Trophoblast cell (in vitro differentiated cells and primary cell): ENCODE results near the gene RDH12.

Experiments
- DNase-seq, 2 donors: peaks; one replicate each; pipeline ENCODE4 v3.0.0-alpha.2; 2016
- H2AFZ ChIP-seq: 2 replicates; pipeline ENCODE4 v1.6.1; 2013; ENCODE audit warnings: low read length, moderate library complexity, mild to moderate bottlenecking; ENCODE audit not compliant: insufficient read depth, poor library complexity
- H2AK5ac ChIP-seq: 2 replicates; pipeline ENCODE4 v1.6.1; 2013; ENCODE audit warnings: mild to moderate bottlenecking, low read length
- H2BK120ac ChIP-seq: 2 replicates; pipeline ENCODE4 v1.6.1; 2013; ENCODE audit warnings: low read length, mild to moderate bottlenecking, moderate library complexity; ENCODE audit not compliant: insufficient read depth, poor library complexity
- H2BK12ac ChIP-seq: 2 replicates; pipeline ENCODE4 v1.6.1; 2013; ENCODE audit warnings: mild to moderate bottlenecking, low read length, moderate library complexity
- H2BK5ac ChIP-seq: 2 replicates; pipeline ENCODE4 v1.6.1; 2013; ENCODE audit warnings: low read length, low read depth, moderate library complexity, mild to moderate bottlenecking; ENCODE audit not compliant: poor library complexity
- H3K14ac ChIP-seq: 2 replicates; pipeline ENCODE4 v1.6.1; 2013; ENCODE audit warnings: mild to moderate bottlenecking, low read length
- H3K18ac ChIP-seq: 2 replicates; pipeline ENCODE4 v1.6.1; 2013; ENCODE audit warnings: mild to moderate bottlenecking, low read length
- H3K23ac ChIP-seq: 2 replicates; pipeline ENCODE4 v1.6.1; 2013; ENCODE audit warnings: low read length
- H3K27ac ChIP-seq: 2 replicates; pipeline ENCODE4 v1.5.1; 2013; ENCODE audit warnings: low read depth, mild to moderate bottlenecking, inconsistent platforms, low read length, moderate library complexity
- H3K27me3 ChIP-seq: 2 replicates; pipeline ENCODE4 v1.6.1; 2013; ENCODE audit warnings: inconsistent platforms, mild to moderate bottlenecking, low read length, moderate library complexity; ENCODE audit not compliant: insufficient read depth
- H3K36me3 ChIP-seq, 2 experiments: 1 replicate in 1 of 2; 2 replicates in 1 of 2; pipeline ENCODE4 v1.6.1; 2013; ENCODE audit warnings: low read length in 2 of 2, mild to moderate bottlenecking in 2 of 2, moderate library complexity in 1 of 2; ENCODE audit not compliant: insufficient read depth in 2 of 2, control insufficient read depth in 1 of 2
- H3K4ac ChIP-seq: 2 replicates; pipeline ENCODE4 v1.6.1; 2013; ENCODE audit warnings: low read depth, mild to moderate bottlenecking, low read length, moderate library complexity
- H3K4me1 ChIP-seq, 2 experiments: 1 replicate in 1 of 2; 2 replicates in 1 of 2; pipeline ENCODE4 v1.6.1; 2013; ENCODE audit warnings: low read length in 2 of 2, mild to moderate bottlenecking in 2 of 2, moderate library complexity in 1 of 2; ENCODE audit not compliant: insufficient read depth in 2 of 2, control insufficient read depth in 1 of 2
- H3K4me2 ChIP-seq: 2 replicates; pipeline ENCODE4 v1.6.1; 2013; ENCODE audit warnings: inconsistent platforms, mild to moderate bottlenecking, low read length, moderate library complexity
- H3K4me3 ChIP-seq: 2 replicates; pipeline ENCODE4 v1.5.1; 2013; ENCODE audit warnings: mild to moderate bottlenecking, low read depth, low read length, inconsistent platforms
- H3K79me1 ChIP-seq: one replicate; pipeline ENCODE4 v1.6.1; 2013; ENCODE audit warnings: low read length
- H3K79me2 ChIP-seq: 2 replicates; pipeline ENCODE4 v1.6.1; 2013; ENCODE audit warnings: low read length, mild to moderate bottlenecking; ENCODE audit not compliant: control insufficient read depth, insufficient read depth, poor library complexity
- H3K9ac ChIP-seq: 2 replicates; pipeline ENCODE4 v1.6.1; 2013; ENCODE audit warnings: mild to moderate bottlenecking, low read length
- H3K9me3 ChIP-seq: 2 replicates; pipeline ENCODE4 v1.6.1; 2013; ENCODE audit warnings: low read depth, mild to moderate bottlenecking, control low read depth, inconsistent platforms, low read length; ENCODE audit not compliant: insufficient read depth
- H4K12ac ChIP-seq: 2 replicates; pipeline ENCODE4 v1.6.1; 2013; ENCODE audit warnings: low read depth, mild to moderate bottlenecking, low read length, moderate library complexity
- H4K8ac ChIP-seq: 2 replicates; pipeline ENCODE4 v1.6.1; 2013; ENCODE audit warnings: low read depth, mild to moderate bottlenecking, low read length, moderate library complexity
- H4K91ac ChIP-seq: one replicate; pipeline ENCODE4 v1.6.1; 2013; ENCODE audit warnings: low read depth, mild to moderate bottlenecking, low read length, moderate library complexity
- WGBS: extraction: QIAGEN DNeasy Blood & Tissue Kit; methylation state at CpG from one replicate; pipeline ENCODE4 v1.1.7; 2013; ENCODE audit warnings: missing lambda C conversion rate; ENCODE audit not compliant: insufficient read length, insufficient coverage; ENCODE audit errors: extremely low coverage; 5-methylcytosine and 5-hydroxymethylcytosine counted together

Gene RDH12

DNA sequence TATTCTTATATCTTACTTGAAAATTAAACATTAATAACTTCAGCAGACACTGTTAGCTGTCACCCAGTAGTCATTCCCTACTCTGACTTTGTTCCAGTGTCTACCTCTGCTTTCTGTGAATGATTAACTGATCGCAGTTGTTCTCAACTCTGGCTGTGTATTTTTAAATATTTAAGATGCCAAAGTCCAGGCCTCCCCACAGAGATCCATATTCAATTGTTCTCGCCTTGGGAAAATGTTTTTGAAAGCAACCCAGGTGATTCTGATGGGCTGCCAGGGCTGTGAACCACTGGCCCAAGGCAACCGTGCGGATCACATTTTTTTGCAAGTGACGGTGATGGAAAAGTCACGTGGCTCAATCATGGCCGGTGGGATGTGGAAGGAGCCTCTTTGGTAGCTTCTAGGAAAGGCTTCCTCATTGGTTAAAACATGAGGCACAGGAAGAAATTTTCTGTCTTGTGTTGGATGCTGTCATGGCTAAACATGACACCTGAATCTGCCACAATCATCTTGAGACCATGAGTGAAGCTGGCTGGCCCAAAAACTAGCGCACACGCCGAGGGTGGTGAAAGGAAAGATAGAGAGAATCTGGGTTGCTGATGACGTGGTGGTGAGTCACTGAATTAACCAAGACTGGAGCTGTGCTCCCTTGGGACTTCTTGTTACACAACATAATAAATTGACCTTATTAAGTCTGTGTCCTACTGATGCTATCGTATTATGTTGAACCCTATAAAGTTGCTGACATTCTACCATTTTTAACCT is 37.2 kb downstream of the RDH12 start:
- WGBS = no CpG with 5 or more reads among the region's 12 CpGs
- no peak overlapping the region for H3K27ac ChIP-seq
- no peak overlapping the region for H2BK5ac ChIP-seq
- DNase-seq = peak; percentile 44 to 66
- H3K4me1 ChIP-seq = no peaks in the 10 kb centered on the region
- H3K79me1 ChIP-seq = no peaks in the 10 kb centered on the region
- H3K18ac ChIP-seq = no peak overlapping the region
- no peaks in the 10 kb centered on the region for H3K9me3 ChIP-seq
- no peaks in the 10 kb centered on the region for H3K79me2 ChIP-seq
- no peak overlapping the region for H4K8ac ChIP-seq
- H3K9ac ChIP-seq = no peak overlapping the region
- no peak overlapping the region for H2AK5ac ChIP-seq
- H3K27me3 ChIP-seq = no peaks in the 10 kb centered on the region
- no peak overlapping the region for H2BK120ac ChIP-seq
- no peak overlapping the region for H3K23ac ChIP-seq
- H3K4me3 ChIP-seq = no peak overlapping the region
- no peak overlapping the region for H4K12ac ChIP-seq
- no peak overlapping the region for H3K4ac ChIP-seq
- no peak overlapping the region for H3K4me2 ChIP-seq
- no peaks in the 10 kb centered on the region for H3K36me3 ChIP-seq
- no peak overlapping the region for H2BK12ac ChIP-seq
- H3K14ac ChIP-seq = no peak overlapping the region
- no peak overlapping the region for H4K91ac ChIP-seq
- no peak overlapping the region for H2AFZ ChIP-seq

DNA sequence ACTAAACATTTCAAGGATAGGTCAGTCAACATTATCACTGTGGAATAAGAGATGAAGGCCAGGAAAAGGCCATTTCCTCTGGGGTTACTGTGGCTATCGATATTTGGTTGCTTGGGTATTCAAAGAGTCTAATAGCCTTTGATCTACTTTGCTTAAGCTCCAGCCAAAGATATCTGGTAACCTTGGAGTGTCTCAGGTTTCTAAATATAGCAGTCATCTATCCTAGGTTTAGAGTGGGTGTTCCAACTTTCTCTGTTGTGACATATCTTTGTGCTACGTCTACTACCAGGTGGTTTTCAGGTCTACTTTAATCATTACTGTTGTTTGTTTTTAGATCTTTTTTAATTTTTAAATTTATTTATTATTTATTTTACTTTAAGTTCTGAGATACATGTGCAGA is 42.4 kb downstream of the RDH12 start:
- DNase-seq = no peak
- H3K14ac ChIP-seq = no peak overlapping the region
- no peak overlapping the region for H3K4me2 ChIP-seq
- H2AK5ac ChIP-seq = no peak overlapping the region
- peaks cover 7 to 11% of the 10 kb centered on the region in 2 experiments for H3K36me3 ChIP-seq
- no peak overlapping the region for H3K23ac ChIP-seq
- H3K27ac ChIP-seq = no peak overlapping the region
- no peak overlapping the region for H2BK12ac ChIP-seq
- no peak overlapping the region for H2BK120ac ChIP-seq
- H3K4me1 ChIP-seq = no peaks in the 10 kb centered on the region
- no peak overlapping the region for H2BK5ac ChIP-seq
- H3K18ac ChIP-seq = no peak overlapping the region
- H3K9ac ChIP-seq = no peak overlapping the region
- no peak overlapping the region for H2AFZ ChIP-seq
- H3K4me3 ChIP-seq = no peak overlapping the region
- H4K91ac ChIP-seq = no peak overlapping the region
- no CpG with 5 or more reads among the region's 2 CpGs for WGBS
- no peaks in the 10 kb centered on the region for H3K79me2 ChIP-seq
- H4K8ac ChIP-seq = no peak overlapping the region
- H4K12ac ChIP-seq = no peak overlapping the region
- H3K27me3 ChIP-seq = no peaks in the 10 kb centered on the region
- H3K4ac ChIP-seq = no peak overlapping the region
- H3K79me1 ChIP-seq = no peaks in the 10 kb centered on the region
- H3K9me3 ChIP-seq = no peaks in the 10 kb centered on the region

DNA sequence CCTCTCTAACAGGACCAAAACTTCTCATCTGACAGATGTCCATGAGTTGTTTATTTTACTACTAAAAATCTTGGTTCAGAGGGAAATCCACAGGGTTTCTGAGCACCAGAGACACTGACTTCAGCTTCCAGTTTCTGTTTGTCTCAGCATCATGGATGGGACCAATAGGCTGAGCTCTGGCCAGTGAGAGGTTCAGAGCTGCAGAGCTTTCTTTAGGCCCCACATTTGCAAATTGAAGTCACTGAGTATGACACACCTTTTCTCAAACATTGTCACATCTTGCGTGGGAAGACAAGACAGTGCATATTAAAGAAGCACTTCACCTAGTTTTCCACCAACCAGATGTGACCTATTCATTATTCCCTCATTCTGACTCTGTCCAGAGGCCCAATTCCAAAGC is 45.2 kb downstream of the RDH12 start:
- H3K14ac ChIP-seq = no peak overlapping the region
- H4K12ac ChIP-seq = no peak overlapping the region
- no peak overlapping the region for H3K23ac ChIP-seq
- no peak overlapping the region for H2AFZ ChIP-seq
- H4K91ac ChIP-seq = no peak overlapping the region
- no CpG with 5 or more reads among the region's 1 CpG for WGBS
- H3K18ac ChIP-seq = no peak overlapping the region
- H4K8ac ChIP-seq = no peak overlapping the region
- H2BK12ac ChIP-seq = no peak overlapping the region
- no peaks in the 10 kb centered on the region for H3K4me1 ChIP-seq
- H3K4ac ChIP-seq = no peak overlapping the region
- no peak overlapping the region for H2BK120ac ChIP-seq
- H3K4me2 ChIP-seq = no peak overlapping the region
- no peak overlapping the region for H2AK5ac ChIP-seq
- H3K9me3 ChIP-seq = no peaks in the 10 kb centered on the region
- H2BK5ac ChIP-seq = no peak overlapping the region
- no peak overlapping the region for H3K4me3 ChIP-seq
- peaks cover 17 to 32% of the 10 kb centered on the region in 2 experiments for H3K36me3 ChIP-seq
- H3K9ac ChIP-seq = no peak overlapping the region
- no peaks in the 10 kb centered on the region for H3K79me1 ChIP-seq
- no peak for DNase-seq
- H3K27me3 ChIP-seq = no peaks in the 10 kb centered on the region
- H3K27ac ChIP-seq = no peak overlapping the region
- no peaks in the 10 kb centered on the region for H3K79me2 ChIP-seq

DNA sequence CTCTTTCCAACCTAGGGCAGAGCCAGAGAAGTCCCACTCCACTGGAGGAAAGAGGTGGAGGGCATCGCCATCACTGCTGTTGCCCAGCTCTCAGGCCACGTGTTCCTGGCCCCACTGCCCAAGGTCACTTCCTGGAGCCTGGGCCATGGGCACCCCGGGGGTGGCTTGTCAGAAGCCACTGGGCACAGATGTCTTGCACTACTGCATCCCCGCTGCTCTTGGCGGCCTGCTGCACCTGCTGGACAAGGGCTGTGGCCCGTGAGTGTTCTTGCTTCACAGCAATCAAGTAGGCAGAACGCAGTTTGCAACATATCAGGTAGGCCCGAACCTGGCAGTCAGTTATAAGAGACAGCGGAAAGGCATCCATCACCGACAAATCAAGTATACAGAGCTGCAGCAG is 46.6 kb downstream of the RDH12 start:
- Histone ChIP-seq H2BK12ac (no peak overlapping the region), H2AK5ac (no peak overlapping the region), H4K8ac (no peak overlapping the region), H3K4me1 (no peaks in the 10 kb centered on the region), H3K9ac (no peak overlapping the region), H3K9me3 (no peaks in the 10 kb centered on the region), H2AFZ (no peak overlapping the region), H3K27me3 (no peaks in the 10 kb centered on the region), H3K4me3 (no peak overlapping the region), H3K4me2 (no peak overlapping the region), H4K12ac (no peak overlapping the region), H3K79me1 (no peaks in the 10 kb centered on the region), H4K91ac (no peak overlapping the region), H3K36me3 (peaks cover 25 to 46% of the 10 kb centered on the region in 2 experiments), H3K27ac (no peak overlapping the region), H2BK120ac (no peak overlapping the region), H3K4ac (no peak overlapping the region), H3K79me2 (no peaks in the 10 kb centered on the region), H3K18ac (no peak overlapping the region), H2BK5ac (no peak overlapping the region), H3K23ac (no peak overlapping the region), H3K14ac (no peak overlapping the region)
- DNase-seq = no peak
- WGBS = no CpG with 5 or more reads among the region's 10 CpGs
